ENCODE results near the gene ATOX1. TPM values are rescaled to one million over a fixed set of nuclear protein-coding genes. Genes with fewer than 3 reads are reported as not detected.
"Not testable (repeated sequence)": the region's sequence is repeated elsewhere in the genome, so short reads cannot be mapped to it uniquely, and the experiment has no call there.

ATOX1 gene
- total RNA-seq, 4 donors from 2014 or later = 56.0 to 109 (median 74.5) TPM

DNA sequence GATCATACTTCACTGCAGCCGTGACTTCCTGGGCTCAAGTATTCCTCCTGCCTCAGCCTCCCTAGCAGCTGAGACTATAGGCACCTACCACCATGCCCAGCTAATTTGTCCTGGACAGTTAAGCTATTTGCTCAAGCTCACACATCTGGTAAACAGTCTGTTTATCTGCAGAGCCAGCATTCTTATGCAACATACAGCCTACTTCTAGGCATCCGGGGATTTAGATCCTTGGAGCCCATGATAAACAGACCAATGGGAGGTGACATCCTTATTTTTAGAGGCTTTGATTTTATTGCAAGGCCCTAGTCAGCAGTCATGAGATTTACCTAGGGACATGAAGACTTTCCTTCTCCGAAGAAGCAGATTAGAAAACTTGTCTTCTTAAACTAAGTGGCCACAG, 21.0 kb downstream of the ATOX1 start:
- Histone ChIP-seq H3K27me3 (no peaks in the 10 kb centered on the region), H3K27ac (no peak overlapping the region), H3K36me3 (peaks cover 0 to 6% (median 0%) of the 10 kb centered on the region in 3 donors), H3K4me1 (peaks cover 9 to 29% (median 20%) of the 10 kb centered on the region in 3 donors), H3K9me3 (no peaks in the 10 kb centered on the region), H3K4me3 (no peak overlapping the region)
- 80 to 97% methylated on average over 3 of the region's 3 CpGs for WGBS, 2 donors
- DNase-seq = no peak
- TF ChIP-seq, protein P1, sequence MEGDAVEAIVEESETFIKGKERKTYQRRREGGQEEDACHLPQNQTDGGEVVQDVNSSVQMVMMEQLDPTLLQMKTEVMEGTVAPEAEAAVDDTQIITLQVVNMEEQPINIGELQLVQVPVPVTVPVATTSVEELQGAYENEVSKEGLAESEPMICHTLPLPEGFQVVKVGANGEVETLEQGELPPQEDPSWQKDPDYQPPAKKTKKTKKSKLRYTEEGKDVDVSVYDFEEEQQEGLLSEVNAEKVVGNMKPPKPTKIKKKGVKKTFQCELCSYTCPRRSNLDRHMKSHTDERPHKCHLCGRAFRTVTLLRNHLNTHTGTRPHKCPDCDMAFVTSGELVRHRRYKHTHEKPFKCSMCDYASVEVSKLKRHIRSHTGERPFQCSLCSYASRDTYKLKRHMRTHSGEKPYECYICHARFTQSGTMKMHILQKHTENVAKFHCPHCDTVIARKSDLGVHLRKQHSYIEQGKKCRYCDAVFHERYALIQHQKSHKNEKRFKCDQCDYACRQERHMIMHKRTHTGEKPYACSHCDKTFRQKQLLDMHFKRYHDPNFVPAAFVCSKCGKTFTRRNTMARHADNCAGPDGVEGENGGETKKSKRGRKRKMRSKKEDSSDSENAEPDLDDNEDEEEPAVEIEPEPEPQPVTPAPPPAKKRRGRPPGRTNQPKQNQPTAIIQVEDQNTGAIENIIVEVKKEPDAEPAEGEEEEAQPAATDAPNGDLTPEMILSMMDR (IDR thresholded peaks at IDR 0.05) = no peak
- TF ChIP-seq POLR2A (IDR thresholded peaks at IDR 0.05) = no peak
- intact Hi-C loops (cut with DNase I) = no loop called here

DNA sequence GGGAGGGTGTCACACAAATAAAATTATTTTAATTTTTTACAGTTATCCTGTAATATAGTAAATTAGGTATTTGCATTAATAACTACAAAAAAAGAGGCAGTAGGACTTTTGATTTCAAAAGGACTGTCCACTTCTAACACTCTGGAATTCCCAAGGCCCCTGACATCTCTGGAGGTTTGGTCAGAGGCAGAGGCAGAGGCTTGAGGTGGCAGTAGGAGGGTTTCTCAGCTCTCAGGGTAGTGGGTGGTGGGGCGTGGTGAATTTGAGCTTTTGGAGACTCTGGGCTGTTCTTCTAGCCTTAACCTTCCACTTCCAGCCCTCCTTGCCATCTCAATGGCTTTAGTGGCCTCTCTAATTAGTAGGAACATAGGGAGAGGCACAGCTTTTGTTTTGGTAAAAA, 22.8 kb downstream of the ATOX1 start:
- Histone ChIP-seq H3K27ac (no peak overlapping the region), H3K4me3 (no peak overlapping the region), H3K4me1 (peaks cover 5 to 14% (median 10%) of the 10 kb centered on the region in 3 donors), H3K27me3 (no peaks in the 10 kb centered on the region), H3K9me3 (no peaks in the 10 kb centered on the region), H3K36me3 (no peaks in the 10 kb centered on the region)
- WGBS, 2 donors = 86 to 100% methylated on average over 1 of the region's 1 CpG
- TF ChIP-seq POLR2A (IDR thresholded peaks at IDR 0.05) = no peak
- TF ChIP-seq, protein P1 (IDR thresholded peaks at IDR 0.05) = no peak
- intact Hi-C loops (cut with DNase I) = no loop called here
- no peak for DNase-seq

DNA sequence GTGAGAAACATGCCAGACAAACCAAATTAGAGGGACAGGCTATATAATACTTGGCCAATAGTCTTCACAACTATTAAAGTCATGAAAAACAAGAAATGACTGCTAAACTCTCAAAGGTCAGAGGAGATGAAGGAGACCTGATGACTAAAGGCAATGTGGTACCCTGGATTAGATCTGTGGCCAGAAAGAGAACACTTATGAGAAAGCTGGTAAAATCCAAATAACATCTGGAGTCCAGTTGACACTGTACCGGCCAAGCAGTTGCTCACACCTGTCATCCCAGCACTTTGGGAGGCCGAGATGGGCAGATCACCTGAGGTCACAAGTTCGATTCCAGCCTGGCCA, 24.4 kb downstream of the ATOX1 start:
- Histone ChIP-seq H3K27me3 (no peaks in the 10 kb centered on the region), H3K9me3 (no peaks in the 10 kb centered on the region), H3K4me3 (no peak overlapping the region), H3K4me1 (no peaks in the 10 kb centered on the region), H3K36me3 (no peaks in the 10 kb centered on the region), H3K27ac (no peak overlapping the region)
- TF ChIP-seq, protein P1 (IDR thresholded peaks at IDR 0.05) = no peak
- no peak for TF ChIP-seq POLR2A (IDR thresholded peaks at IDR 0.05)
- intact Hi-C loops (cut with DNase I) = no loop called here
- 78 to 100% methylated on average over 2 to 3 of the region's 3 CpGs for WGBS, 2 donors
- DNase-seq = no peak

DNA sequence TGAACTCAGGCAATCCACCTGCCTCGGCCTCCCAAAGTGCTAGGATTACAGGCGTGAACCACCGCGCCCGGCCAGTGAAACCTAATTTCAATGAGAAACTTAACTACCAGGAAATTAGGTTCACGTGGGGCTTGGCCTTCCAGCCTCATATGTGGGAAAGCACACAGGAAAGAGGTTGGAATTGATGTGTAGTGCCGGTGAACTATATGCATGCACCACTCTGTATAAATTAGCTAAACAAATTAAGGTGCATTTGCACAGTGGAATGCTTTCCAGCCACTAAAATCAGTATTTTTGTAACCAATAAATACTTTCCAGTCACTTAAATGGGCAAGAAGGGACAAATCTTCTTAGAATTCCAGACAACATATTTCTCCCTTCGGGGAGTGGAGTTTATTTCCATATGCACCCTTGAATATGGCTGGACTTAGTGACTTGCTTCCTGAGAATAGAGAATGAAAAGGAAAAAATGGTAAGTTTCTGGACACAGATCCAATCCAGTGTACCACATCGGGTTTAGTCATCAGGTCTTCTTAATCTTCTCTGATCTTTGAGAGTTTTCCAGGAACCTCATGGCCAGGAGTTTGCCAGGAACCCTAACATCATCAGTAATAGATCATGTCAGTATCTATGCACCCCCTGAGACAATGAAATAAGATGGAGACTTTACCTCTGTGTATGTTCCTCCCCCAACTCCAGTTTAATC, 24.9 kb downstream of the ATOX1 start:
- H3K27me3 ChIP-seq = no peaks in the 10 kb centered on the region

DNA sequence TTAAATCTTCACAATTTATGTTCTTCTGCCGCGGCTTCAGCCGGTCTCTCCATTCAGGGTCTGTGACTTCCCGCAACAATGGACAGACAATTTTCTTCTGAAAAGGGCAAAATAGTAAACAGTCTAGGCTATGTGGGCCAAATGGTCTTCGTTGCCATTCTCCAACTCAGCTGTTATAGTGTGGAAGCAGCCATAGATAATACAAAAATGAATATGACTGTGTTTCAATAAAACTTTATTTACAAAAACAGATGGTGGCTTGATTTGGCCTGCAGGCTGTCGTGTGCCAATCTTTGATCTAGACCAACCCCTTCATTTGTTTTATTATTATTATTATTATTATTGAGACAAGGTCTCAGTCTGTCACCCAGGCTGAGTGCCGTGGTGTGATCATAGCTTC, 28.1 kb downstream of the ATOX1 start:
- no peak for DNase-seq
- Histone ChIP-seq H3K4me1 (no peaks in the 10 kb centered on the region), H3K4me3 (no peak overlapping the region), H3K36me3 (no peaks in the 10 kb centered on the region), H3K27ac (no peak overlapping the region), H3K27me3 (no peaks in the 10 kb centered on the region), H3K9me3 (no peaks in the 10 kb centered on the region)
- TF ChIP-seq, protein P1 (IDR thresholded peaks at IDR 0.05) = no peak
- no peak for TF ChIP-seq POLR2A (IDR thresholded peaks at IDR 0.05)
- 95 to 96% methylated on average over 7 of the region's 7 CpGs for WGBS, 2 donors
- intact Hi-C loops (cut with DNase I) = no loop called here

More for the DNA sequence above, 24.9 kb downstream of the ATOX1 start:
- 84 to 86% methylated on average over 9 of the region's 9 CpGs for WGBS, 2 donors
- DNase-seq = no peak
- Histone ChIP-seq H3K27ac (no peak overlapping the region), H3K4me1 (no peaks in the 10 kb centered on the region), H3K9me3 (no peaks in the 10 kb centered on the region), H3K36me3 (no peaks in the 10 kb centered on the region), H3K4me3 (no peak overlapping the region)
- intact Hi-C loops (cut with DNase I) = no loop called here
- TF ChIP-seq, protein P1 (IDR thresholded peaks at IDR 0.05) = no peak
- no peak for TF ChIP-seq POLR2A (IDR thresholded peaks at IDR 0.05)

DNA sequence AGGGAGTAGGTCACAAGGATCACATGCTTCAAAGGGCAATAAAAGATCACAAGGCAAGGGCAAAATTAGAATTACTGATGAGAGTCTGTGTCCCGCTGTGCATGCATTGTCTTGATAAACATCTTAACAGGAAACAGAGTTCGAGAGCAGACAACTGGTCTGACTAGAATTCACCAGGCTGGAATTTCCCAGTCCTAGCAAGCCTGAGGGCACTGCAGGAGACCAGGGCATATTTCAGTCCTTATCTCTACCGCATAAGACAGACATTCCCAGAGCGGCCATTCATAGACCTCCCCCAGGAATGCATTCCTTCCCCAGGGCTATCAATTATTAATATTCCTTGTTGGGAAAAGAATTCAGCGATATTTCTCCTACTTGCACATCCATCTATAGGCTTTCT, 28.8 kb downstream of the ATOX1 start:
- H3K4me1 ChIP-seq; H3K27ac ChIP-seq; H3K27me3 ChIP-seq; H3K9me3 ChIP-seq; H3K36me3 ChIP-seq; DNase-seq; intact Hi-C loops (cut with DNase I); H3K4me3 ChIP-seq: not testable (repeated sequence)
- 70 to 79% methylated on average over 5 of the region's 5 CpGs for WGBS, 2 donors

Measured in esophagus squamous epithelium (tissue), 5 donors.